Measurements from ENCODE around the gene CDH4. TPM values are rescaled to one million over a fixed set of nuclear protein-coding genes. Genes with fewer than 3 reads are reported as not detected.

Gene CDH4
- total and polyA plus RNA-seq, 4 experiments from 2014 or later = 0.39 to 1.1 (median 0.41) TPM; not detected in 1

GRCh38 chr20:61599541-61599992 is 347.5 kb downstream of the CDH4 start:
- H3K4me1 ChIP-seq (ENCODE audit: insufficient read depth, low read length) = no peaks in the 10 kb centered on the region
- H3K27ac Mint-ChIP-seq = no peak overlapping the region
- H3K27me3 Mint-ChIP-seq = no peaks in the 10 kb centered on the region
- no peak overlapping the region for H3K4me3 ChIP-seq (ENCODE audit: low read length in 2 of 2)
- no peaks in the 10 kb centered on the region for H3K27me3 ChIP-seq (ENCODE audit: insufficient read depth, low read length)
- no peak overlapping the region for H3K27ac ChIP-seq (ENCODE audit: low read depth, low read length)
- no peaks in the 10 kb centered on the region for H3K36me3 Mint-ChIP-seq
- H3K4me3 Mint-ChIP-seq = no peak overlapping the region
- H3K9me3 ChIP-seq (ENCODE audit: control insufficient read depth in 1 of 2, low read length in 2 of 2) = no peaks in the 10 kb centered on the region
- no peaks in the 10 kb centered on the region for H3K36me3 ChIP-seq (ENCODE audit: insufficient read depth, low read length)
- no peaks in the 10 kb centered on the region for H3K4me1 Mint-ChIP-seq
- H3K9me3 Mint-ChIP-seq = peaks cover 0 to 19% (median 5%) of the 10 kb centered on the region in 8 donors
- ChIA-PET CTCF (ENCODE audit: partially characterized antibody) (no interaction called here), POLR2A (ENCODE audit: partially characterized antibody) (no interaction called here)
- intact Hi-C loops (cut with micrococcal nuclease) = no loop called here
- no peak for DNase-seq

GRCh38 chr20:61600016-61600415 is 348.0 kb downstream of the CDH4 start:
- peaks cover 0 to 19% (median 5%) of the 10 kb centered on the region in 8 donors for H3K9me3 Mint-ChIP-seq
- DNase-seq = no peak
- H3K4me1 Mint-ChIP-seq = no peaks in the 10 kb centered on the region
- POLR2A ChIA-PET (ENCODE audit: partially characterized antibody) = no interaction called here
- Histone ChIP-seq H3K27me3 (ENCODE audit: insufficient read depth, low read length) (no peaks in the 10 kb centered on the region), H3K27ac (ENCODE audit: low read depth, low read length) (no peak overlapping the region), H3K4me3 (ENCODE audit: low read length in 2 of 2) (no peak overlapping the region), H3K4me1 (ENCODE audit: insufficient read depth, low read length) (no peaks in the 10 kb centered on the region), H3K36me3 (ENCODE audit: insufficient read depth, low read length) (no peaks in the 10 kb centered on the region), H3K9me3 (ENCODE audit: control insufficient read depth in 1 of 2, low read length in 2 of 2) (no peaks in the 10 kb centered on the region)
- no peaks in the 10 kb centered on the region for H3K27me3 Mint-ChIP-seq
- intact Hi-C loops (cut with micrococcal nuclease) = no loop called here
- CTCF ChIA-PET (ENCODE audit: partially characterized antibody) = no interaction called here
- no peaks in the 10 kb centered on the region for H3K36me3 Mint-ChIP-seq
- no peak overlapping the region for H3K27ac Mint-ChIP-seq
- no peak overlapping the region for H3K4me3 Mint-ChIP-seq

GRCh38 chr20:61601361-61601760 is 349.3 kb downstream of the CDH4 start:
- ChIA-PET POLR2A (ENCODE audit: partially characterized antibody) (no interaction called here), CTCF (ENCODE audit: partially characterized antibody) (no interaction called here)
- peaks cover 0 to 14% (median 4%) of the 10 kb centered on the region in 8 donors for H3K9me3 Mint-ChIP-seq
- no peaks in the 10 kb centered on the region for H3K27me3 Mint-ChIP-seq
- no peak overlapping the region for H3K27ac ChIP-seq (ENCODE audit: low read depth, low read length)
- intact Hi-C loops (cut with micrococcal nuclease) = no loop called here
- no peaks in the 10 kb centered on the region for H3K36me3 Mint-ChIP-seq
- H3K27me3 ChIP-seq (ENCODE audit: insufficient read depth, low read length) = no peaks in the 10 kb centered on the region
- no peaks in the 10 kb centered on the region for H3K4me1 Mint-ChIP-seq
- H3K4me3 Mint-ChIP-seq = no peak overlapping the region
- no peak overlapping the region for H3K27ac Mint-ChIP-seq
- H3K9me3 ChIP-seq (ENCODE audit: control insufficient read depth in 1 of 2, low read length in 2 of 2) = no peaks in the 10 kb centered on the region
- DNase-seq = no peak
- no peaks in the 10 kb centered on the region for H3K4me1 ChIP-seq (ENCODE audit: insufficient read depth, low read length)
- H3K36me3 ChIP-seq (ENCODE audit: insufficient read depth, low read length) = no peaks in the 10 kb centered on the region
- no peak overlapping the region for H3K4me3 ChIP-seq (ENCODE audit: low read length in 2 of 2)

- Mint-ChIP-seq H3K4me1 (no peaks in the 10 kb centered on the region), H3K9me3 (peaks cover 0 to 10% (median 2%) of the 10 kb centered on the region in 8 donors), H3K27ac (no peak overlapping the region), H3K36me3 (no peaks in the 10 kb centered on the region), H3K27me3 (no peaks in the 10 kb centered on the region), H3K4me3 (no peak overlapping the region)
- DNase-seq = no peak
- POLR2A ChIA-PET (ENCODE audit: partially characterized antibody) = no interaction called here
- Histone ChIP-seq H3K36me3 (ENCODE audit: insufficient read depth, low read length) (no peaks in the 10 kb centered on the region), H3K9me3 (ENCODE audit: control insufficient read depth in 1 of 2, low read length in 2 of 2) (no peaks in the 10 kb centered on the region), H3K27ac (ENCODE audit: low read depth, low read length) (no peak overlapping the region), H3K4me3 (ENCODE audit: low read length in 2 of 2) (no peak overlapping the region), H3K4me1 (ENCODE audit: insufficient read depth, low read length) (no peaks in the 10 kb centered on the region), H3K27me3 (ENCODE audit: insufficient read depth, low read length) (no peaks in the 10 kb centered on the region)
- CTCF ChIA-PET (ENCODE audit: partially characterized antibody) = no interaction called here
- intact Hi-C loops (cut with micrococcal nuclease) = no loop called here
These were observed 349.8 kb downstream of the CDH4 start for GRCh38 chr20:61601853-61602252.

- ChIA-PET POLR2A (ENCODE audit: partially characterized antibody) (no interaction called here), CTCF (ENCODE audit: partially characterized antibody) (interaction anchor here (1.6 kb wide), 1 partner anchor 9 kb away, joined by 5 read pairs; no protein-coding TSS in a partner anchor)
- Mint-ChIP-seq H3K4me1 (no peaks in the 10 kb centered on the region), H3K4me3 (no peak overlapping the region), H3K9me3 (peaks cover 0 to 5% (median 0%) of the 10 kb centered on the region in 8 donors), H3K27me3 (no peaks in the 10 kb centered on the region), H3K27ac (no peak overlapping the region), H3K36me3 (no peaks in the 10 kb centered on the region)
- no peaks in the 10 kb centered on the region for H3K36me3 ChIP-seq (ENCODE audit: insufficient read depth, low read length)
- intact Hi-C loops (cut with micrococcal nuclease) = no loop called here
- no peaks in the 10 kb centered on the region for H3K4me1 ChIP-seq (ENCODE audit: insufficient read depth, low read length)
- H3K9me3 ChIP-seq (ENCODE audit: control insufficient read depth in 1 of 2, low read length in 2 of 2) = no peaks in the 10 kb centered on the region
- DNase-seq = no peak
- H3K27ac ChIP-seq (ENCODE audit: low read depth, low read length) = no peak overlapping the region
- H3K27me3 ChIP-seq (ENCODE audit: insufficient read depth, low read length) = no peaks in the 10 kb centered on the region
- no peak overlapping the region for H3K4me3 ChIP-seq (ENCODE audit: low read length in 2 of 2)
These were observed 351.7 kb downstream of the CDH4 start for GRCh38 chr20:61603715-61604114.

- H3K27ac ChIP-seq (ENCODE audit: low read depth, low read length) = no peak overlapping the region
- H3K36me3 ChIP-seq (ENCODE audit: insufficient read depth, low read length) = no peaks in the 10 kb centered on the region
- Mint-ChIP-seq H3K4me3 (no peak overlapping the region), H3K36me3 (no peaks in the 10 kb centered on the region), H3K9me3 (peaks cover 0 to 5% (median under 1%) of the 10 kb centered on the region in 8 donors), H3K4me1 (no peaks in the 10 kb centered on the region), H3K27ac (no peak overlapping the region), H3K27me3 (no peaks in the 10 kb centered on the region)
- H3K4me1 ChIP-seq (ENCODE audit: insufficient read depth, low read length) = no peaks in the 10 kb centered on the region
- ChIA-PET POLR2A (ENCODE audit: partially characterized antibody) (no interaction called here), CTCF (ENCODE audit: partially characterized antibody) (interaction anchor here (1.6 kb wide), 1 partner anchor 9 kb away, joined by 5 read pairs; no protein-coding TSS in a partner anchor)
- H3K9me3 ChIP-seq (ENCODE audit: control insufficient read depth in 1 of 2, low read length in 2 of 2) = no peaks in the 10 kb centered on the region
- DNase-seq = no peak
- H3K4me3 ChIP-seq (ENCODE audit: low read length in 2 of 2) = no peak overlapping the region
- intact Hi-C loops (cut with micrococcal nuclease) = no loop called here
- H3K27me3 ChIP-seq (ENCODE audit: insufficient read depth, low read length) = no peaks in the 10 kb centered on the region
These were observed 352.5 kb downstream of the CDH4 start for GRCh38 chr20:61604549-61604948.

- no peaks in the 10 kb centered on the region for H3K36me3 Mint-ChIP-seq
- no peak overlapping the region for H3K27ac ChIP-seq (ENCODE audit: low read depth, low read length)
- CTCF ChIA-PET (ENCODE audit: partially characterized antibody) = no interaction called here
- intact Hi-C loops (cut with micrococcal nuclease) = no loop called here
- no peaks in the 10 kb centered on the region for H3K4me1 Mint-ChIP-seq
- no peak overlapping the region for H3K4me3 ChIP-seq (ENCODE audit: low read length in 2 of 2)
- H3K9me3 Mint-ChIP-seq = peaks cover 0 to 8% (median 0%) of the 10 kb centered on the region in 8 donors
- no peak for DNase-seq
- H3K27me3 ChIP-seq (ENCODE audit: insufficient read depth, low read length) = no peaks in the 10 kb centered on the region
- peak overlapping the region in 1 of 7 donors; percentile 55 for H3K27ac Mint-ChIP-seq
- no peak overlapping the region for H3K4me3 Mint-ChIP-seq
- no peaks in the 10 kb centered on the region for H3K36me3 ChIP-seq (ENCODE audit: insufficient read depth, low read length)
- no peaks in the 10 kb centered on the region for H3K4me1 ChIP-seq (ENCODE audit: insufficient read depth, low read length)
- no peaks in the 10 kb centered on the region for H3K27me3 Mint-ChIP-seq
- POLR2A ChIA-PET (ENCODE audit: partially characterized antibody) = no interaction called here
- H3K9me3 ChIP-seq (ENCODE audit: control insufficient read depth in 1 of 2, low read length in 2 of 2) = no peaks in the 10 kb centered on the region
These were observed 353.2 kb downstream of the CDH4 start for GRCh38 chr20:61605283-61605682.
